Measurements from ENCODE around the gene PRRT1. TPM values are rescaled to one million over a fixed set of nuclear protein-coding genes. Genes with fewer than 3 reads are reported as not detected.
A peak's percentile ranks its signal among the peaks of the same experiment; 100 is the strongest.

PRRT1 gene
- total and polyA plus RNA-seq, 4 donors, result 0.08 to 0.24 (median 0.19) TPM; not detected in 1

DNA sequence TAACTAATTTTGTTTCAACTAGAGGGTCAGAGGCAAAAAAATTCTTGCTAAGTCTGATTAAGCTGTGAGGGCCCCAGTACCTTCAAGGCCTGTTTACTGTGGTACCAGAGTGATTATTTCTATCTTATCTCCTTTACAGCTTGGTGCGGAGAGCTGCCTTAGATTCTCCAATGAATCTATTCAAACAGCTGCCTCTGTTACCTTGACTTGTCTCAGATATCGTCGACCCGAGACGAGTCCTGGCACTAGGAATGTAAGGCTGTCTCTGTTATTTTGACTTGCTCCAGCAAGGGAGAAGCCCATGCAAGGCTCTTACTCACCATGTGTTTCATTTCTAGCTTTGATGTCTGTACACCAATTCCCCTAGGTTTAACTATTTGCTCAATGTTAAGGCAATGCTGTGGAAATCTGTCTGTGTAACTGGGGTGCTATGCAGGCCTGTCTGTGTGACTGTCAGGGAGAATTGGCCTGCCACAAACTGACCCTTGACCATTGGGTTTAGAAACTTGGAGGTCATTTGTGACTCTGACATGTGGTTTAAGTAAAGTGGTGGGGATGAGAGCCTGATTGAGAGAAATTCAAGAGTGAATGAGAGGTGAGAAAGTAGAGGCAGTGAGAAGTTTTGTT lies 11.2 kb downstream of the PRRT1 start:
- H3K9ac ChIP-seq (ENCODE audit: low read depth in 1 of 2, low read length in 2 of 2), result no peak overlapping the region
- H3K9me3 ChIP-seq (ENCODE audit: control insufficient read depth in 4 of 4, low read length in 3 of 4), result no peaks in the 10 kb centered on the region
- H3K27me3 ChIP-seq (ENCODE audit: control insufficient read depth in 4 of 4, insufficient read depth in 4 of 4, low read length in 3 of 4), result no peaks in the 10 kb centered on the region
- 81% methylated on average over 5 of the region's 5 CpGs for WGBS
- H3K36me3 ChIP-seq (ENCODE audit: control insufficient read depth in 4 of 4, insufficient read depth in 3 of 4, low read depth in 1 of 4, low read length in 3 of 4), result no peaks in the 10 kb centered on the region
- no peak overlapping the region for H3K4me3 ChIP-seq (ENCODE audit: low read depth in 1 of 3, low read length in 3 of 3)
- H3K4me1 ChIP-seq (ENCODE audit: control insufficient read depth in 4 of 4, insufficient read depth in 4 of 4, low read length in 3 of 4), result peaks cover 0 to 5% (median 0%) of the 10 kb centered on the region in 4 donors
- no peak for TF ChIP-seq FOXA1 (IDR thresholded peaks at IDR 0.05)
- no peak for TF ChIP-seq NR2F2 (IDR thresholded peaks at IDR 0.05)
- TF ChIP-seq, protein P1, sequence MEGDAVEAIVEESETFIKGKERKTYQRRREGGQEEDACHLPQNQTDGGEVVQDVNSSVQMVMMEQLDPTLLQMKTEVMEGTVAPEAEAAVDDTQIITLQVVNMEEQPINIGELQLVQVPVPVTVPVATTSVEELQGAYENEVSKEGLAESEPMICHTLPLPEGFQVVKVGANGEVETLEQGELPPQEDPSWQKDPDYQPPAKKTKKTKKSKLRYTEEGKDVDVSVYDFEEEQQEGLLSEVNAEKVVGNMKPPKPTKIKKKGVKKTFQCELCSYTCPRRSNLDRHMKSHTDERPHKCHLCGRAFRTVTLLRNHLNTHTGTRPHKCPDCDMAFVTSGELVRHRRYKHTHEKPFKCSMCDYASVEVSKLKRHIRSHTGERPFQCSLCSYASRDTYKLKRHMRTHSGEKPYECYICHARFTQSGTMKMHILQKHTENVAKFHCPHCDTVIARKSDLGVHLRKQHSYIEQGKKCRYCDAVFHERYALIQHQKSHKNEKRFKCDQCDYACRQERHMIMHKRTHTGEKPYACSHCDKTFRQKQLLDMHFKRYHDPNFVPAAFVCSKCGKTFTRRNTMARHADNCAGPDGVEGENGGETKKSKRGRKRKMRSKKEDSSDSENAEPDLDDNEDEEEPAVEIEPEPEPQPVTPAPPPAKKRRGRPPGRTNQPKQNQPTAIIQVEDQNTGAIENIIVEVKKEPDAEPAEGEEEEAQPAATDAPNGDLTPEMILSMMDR (IDR thresholded peaks at IDR 0.05; ENCODE audit: low read depth, low read length, missing input control), result no peak
- no peak for TF ChIP-seq JUND (IDR thresholded peaks at IDR 0.05)
- TF ChIP-seq, protein P2, sequence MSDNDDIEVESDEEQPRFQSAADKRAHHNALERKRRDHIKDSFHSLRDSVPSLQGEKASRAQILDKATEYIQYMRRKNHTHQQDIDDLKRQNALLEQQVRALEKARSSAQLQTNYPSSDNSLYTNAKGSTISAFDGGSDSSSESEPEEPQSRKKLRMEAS (IDR thresholded peaks at IDR 0.05), result no peak
- TF ChIP-seq YY1 (IDR thresholded peaks at IDR 0.05), result no peak
- no peak for TF ChIP-seq HNF4G (IDR thresholded peaks at IDR 0.05)
- TF ChIP-seq SP1 (IDR thresholded peaks at IDR 0.05), result peak; percentile 70
- TF ChIP-seq GABPA (IDR thresholded peaks at IDR 0.05 in 1 of 2, conservative IDR thresholded peaks at IDR 0.05 in 1 of 2), result no peak
- TF ChIP-seq RAD21 (IDR thresholded peaks at IDR 0.05), result no peak
- TF ChIP-seq, protein P3, sequence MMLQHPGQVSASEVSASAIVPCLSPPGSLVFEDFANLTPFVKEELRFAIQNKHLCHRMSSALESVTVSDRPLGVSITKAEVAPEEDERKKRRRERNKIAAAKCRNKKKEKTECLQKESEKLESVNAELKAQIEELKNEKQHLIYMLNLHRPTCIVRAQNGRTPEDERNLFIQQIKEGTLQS (IDR thresholded peaks at IDR 0.05), result no peak
- peak; percentile 27 to 61 for TF ChIP-seq HNF4A (conservative IDR thresholded peaks at IDR 0.05)
- TF ChIP-seq, protein P4, sequence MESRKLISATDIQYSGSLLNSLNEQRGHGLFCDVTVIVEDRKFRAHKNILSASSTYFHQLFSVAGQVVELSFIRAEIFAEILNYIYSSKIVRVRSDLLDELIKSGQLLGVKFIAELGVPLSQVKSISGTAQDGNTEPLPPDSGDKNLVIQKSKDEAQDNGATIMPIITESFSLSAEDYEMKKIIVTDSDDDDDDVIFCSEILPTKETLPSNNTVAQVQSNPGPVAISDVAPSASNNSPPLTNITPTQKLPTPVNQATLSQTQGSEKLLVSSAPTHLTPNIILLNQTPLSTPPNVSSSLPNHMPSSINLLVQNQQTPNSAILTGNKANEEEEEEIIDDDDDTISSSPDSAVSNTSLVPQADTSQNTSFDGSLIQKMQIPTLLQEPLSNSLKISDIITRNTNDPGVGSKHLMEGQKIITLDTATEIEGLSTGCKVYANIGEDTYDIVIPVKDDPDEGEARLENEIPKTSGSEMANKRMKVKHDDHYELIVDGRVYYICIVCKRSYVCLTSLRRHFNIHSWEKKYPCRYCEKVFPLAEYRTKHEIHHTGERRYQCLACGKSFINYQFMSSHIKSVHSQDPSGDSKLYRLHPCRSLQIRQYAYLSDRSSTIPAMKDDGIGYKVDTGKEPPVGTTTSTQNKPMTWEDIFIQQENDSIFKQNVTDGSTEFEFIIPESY (IDR thresholded peaks at IDR 0.05), result no peak
- TF ChIP-seq, protein P5, sequence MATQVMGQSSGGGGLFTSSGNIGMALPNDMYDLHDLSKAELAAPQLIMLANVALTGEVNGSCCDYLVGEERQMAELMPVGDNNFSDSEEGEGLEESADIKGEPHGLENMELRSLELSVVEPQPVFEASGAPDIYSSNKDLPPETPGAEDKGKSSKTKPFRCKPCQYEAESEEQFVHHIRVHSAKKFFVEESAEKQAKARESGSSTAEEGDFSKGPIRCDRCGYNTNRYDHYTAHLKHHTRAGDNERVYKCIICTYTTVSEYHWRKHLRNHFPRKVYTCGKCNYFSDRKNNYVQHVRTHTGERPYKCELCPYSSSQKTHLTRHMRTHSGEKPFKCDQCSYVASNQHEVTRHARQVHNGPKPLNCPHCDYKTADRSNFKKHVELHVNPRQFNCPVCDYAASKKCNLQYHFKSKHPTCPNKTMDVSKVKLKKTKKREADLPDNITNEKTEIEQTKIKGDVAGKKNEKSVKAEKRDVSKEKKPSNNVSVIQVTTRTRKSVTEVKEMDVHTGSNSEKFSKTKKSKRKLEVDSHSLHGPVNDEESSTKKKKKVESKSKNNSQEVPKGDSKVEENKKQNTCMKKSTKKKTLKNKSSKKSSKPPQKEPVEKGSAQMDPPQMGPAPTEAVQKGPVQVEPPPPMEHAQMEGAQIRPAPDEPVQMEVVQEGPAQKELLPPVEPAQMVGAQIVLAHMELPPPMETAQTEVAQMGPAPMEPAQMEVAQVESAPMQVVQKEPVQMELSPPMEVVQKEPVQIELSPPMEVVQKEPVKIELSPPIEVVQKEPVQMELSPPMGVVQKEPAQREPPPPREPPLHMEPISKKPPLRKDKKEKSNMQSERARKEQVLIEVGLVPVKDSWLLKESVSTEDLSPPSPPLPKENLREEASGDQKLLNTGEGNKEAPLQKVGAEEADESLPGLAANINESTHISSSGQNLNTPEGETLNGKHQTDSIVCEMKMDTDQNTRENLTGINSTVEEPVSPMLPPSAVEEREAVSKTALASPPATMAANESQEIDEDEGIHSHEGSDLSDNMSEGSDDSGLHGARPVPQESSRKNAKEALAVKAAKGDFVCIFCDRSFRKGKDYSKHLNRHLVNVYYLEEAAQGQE (IDR thresholded peaks at IDR 0.05), result no peak
- TF ChIP-seq TAF1 (conservative IDR thresholded peaks at IDR 0.05), result no peak
- no peak for TF ChIP-seq FOXA2 (IDR thresholded peaks at IDR 0.05)
- no peak for TF ChIP-seq EGR1 (IDR thresholded peaks at IDR 0.05; ENCODE audit: low read depth in 2 of 2)
- peak in 1 of 2 donors; percentile 21 for TF ChIP-seq RXRA (IDR thresholded peaks at IDR 0.05)
- no peak overlapping the region for H3K27ac ChIP-seq (ENCODE audit: low read depth in 1 of 2, low read length in 2 of 2)
- no peak for DNase-seq (ENCODE audit: low spot score)

Measured in liver (tissue), 9 donors.